Esophagus muscularis mucosa (tissue), 3 donors: ENCODE data around the gene PROS1.

Experiments
- CTCF ChIP-seq, 3 experiments: fragments of 200-600 bp in 2 of 3; fragments of 450-650 bp in 1 of 3; sonication (generic) in 2 of 3; IDR thresholded peaks; one replicate each; pipeline ENCODE4 v1.5.1; 2017 to 2019; ENCODE audit warnings: antibody characterized with exemption in 3 of 3, mild to moderate bottlenecking in 2 of 3, moderate library complexity in 1 of 3
- POLR2A ChIP-seq: fragments of 450-650 bp; IDR thresholded peaks from one replicate; pipeline ENCODE4 v1.6.1; 2017; ENCODE audit warnings: antibody characterized with exemption, moderate library complexity, mild to moderate bottlenecking, low read depth
- POLR2AphosphoS5 ChIP-seq, 2 donors: sonication (generic); formaldehyde crosslinking; IDR thresholded peaks; one replicate each; pipeline ENCODE4 v1.6.1; 2017; ENCODE audit warnings: antibody characterized with exemption in 2 of 2

DNA sequence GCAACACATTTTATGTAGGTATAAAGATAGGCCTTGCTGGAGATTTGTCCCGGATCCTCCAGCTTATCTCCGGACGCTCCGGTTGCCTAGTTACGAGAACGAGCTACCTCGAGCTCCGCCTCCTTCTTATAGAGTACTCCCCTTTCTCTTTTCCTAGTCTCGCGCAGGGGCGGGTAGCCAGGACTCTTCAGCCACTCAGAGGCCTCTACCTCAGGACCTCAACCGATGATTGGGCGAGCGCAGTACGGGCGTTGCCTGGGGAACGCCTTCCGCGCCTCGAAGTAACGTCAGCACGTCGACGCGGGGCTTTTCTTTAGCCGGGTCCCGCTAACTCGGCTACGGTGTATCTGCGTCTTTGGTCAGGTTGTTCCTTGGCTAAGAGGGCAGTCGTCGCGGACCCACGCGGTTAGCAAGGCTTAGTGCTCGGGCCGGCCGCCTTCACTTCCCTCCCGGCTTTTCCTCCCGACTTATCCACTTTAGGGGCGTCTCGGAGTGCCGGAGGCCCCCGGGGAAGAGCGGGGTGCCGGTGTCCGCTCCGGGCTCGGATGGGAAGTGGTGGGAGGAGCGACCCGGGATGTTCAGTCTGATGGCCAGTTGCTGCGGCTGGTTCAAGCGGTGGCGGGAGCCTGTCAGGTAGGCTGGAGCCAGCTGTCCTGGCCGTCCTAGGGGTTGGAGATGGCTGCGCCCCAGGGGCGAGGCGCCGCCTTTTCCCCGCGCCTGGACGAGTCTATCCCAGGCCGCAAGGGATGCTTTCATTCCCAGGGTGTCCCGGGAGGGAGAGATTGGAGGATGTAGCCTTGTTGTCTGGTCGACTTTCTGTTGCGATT, 6.4 kb upstream of the PROS1 start, which contains the start of gene ARL13B:
- no peak for TF ChIP-seq CTCF (IDR thresholded peaks at IDR 0.05)
- peak; percentile 98 for TF ChIP-seq POLR2AphosphoS5 (IDR thresholded peaks at IDR 0.05)
- TF ChIP-seq POLR2A, result peak; percentile 66
